Activated effector memory CD4-positive, alpha-beta T cell treated with Interleukin-2 at 50 U/mL for 16 hours (primary cell): ENCODE data around the gene RABL6.
"Not testable (repeated sequence)": the region's sequence is repeated elsewhere in the genome, so short reads cannot be mapped to it uniquely, and the experiment has no call there.

Experiments used
- DNase-seq: peaks from one replicate; pipeline ENCODE4 v3.0.0-alpha.2; 2020

Gene RABL6

GRCh38 chr9:136823136-136824046 is 15.6 kb downstream of the RABL6 start:
- no peak for DNase-seq

GRCh38 chr9:136824496-136825225 is 16.9 kb downstream of the RABL6 start:
- no peak for DNase-seq

GRCh38 chr9:136825295-136826187 is 17.8 kb downstream of the RABL6 start:
- no peak for DNase-seq

GRCh38 chr9:136826188-136826541 is 18.4 kb downstream of the RABL6 start:
- DNase-seq, result no peak

GRCh38 chr9:136826703-136827582 is 19.2 kb downstream of the RABL6 start:
- no peak for DNase-seq

GRCh38 chr9:136827794-136828473 is 20.2 kb downstream of the RABL6 start:
- DNase-seq, result no peak

- no peak for DNase-seq
Observed at GRCh38 chr9:136828474-136829140, 20.9 kb downstream of the RABL6 start.

GRCh38 chr9:136829412-136829811 is 21.7 kb downstream of the RABL6 start:
- DNase-seq, result no peak

- DNase-seq, result no peak
Observed at GRCh38 chr9:136829981-136830885, 22.5 kb downstream of the RABL6 start.

- no peak for DNase-seq
Observed at GRCh38 chr9:136831002-136831719, 23.4 kb downstream of the RABL6 start.

GRCh38 chr9:136831720-136832104 is 24.0 kb downstream of the RABL6 start:
- no peak for DNase-seq

- no peak for DNase-seq
Observed at GRCh38 chr9:136832581-136832980, 24.8 kb downstream of the RABL6 start.

- not testable (repeated sequence) for DNase-seq
Observed at GRCh38 chr9:136833381-136834048, 25.8 kb downstream of the RABL6 start.

- DNase-seq, result no peak
Observed at GRCh38 chr9:136835162-136835931, 27.6 kb downstream of the RABL6 start.

- DNase-seq, result no peak
Observed at GRCh38 chr9:136835932-136836904, 28.5 kb downstream of the RABL6 start.

- no peak for DNase-seq
Observed at GRCh38 chr9:136837146-136837855, 29.6 kb downstream of the RABL6 start.
